Liver (tissue), 9 donors: ENCODE data around the gene TTC38. TPM values are rescaled to one million over a fixed set of nuclear protein-coding genes. Genes with fewer than 3 reads are reported as not detected.

Experiments
- DNase-seq: peaks from one replicate; pipeline ENCODE4 v3.0.0-alpha.2; 2017; ENCODE audit warnings: low spot score
- H3K27ac ChIP-seq, 2 donors: one replicate each; pipeline ENCODE4 v1.7.0; 2013; ENCODE audit warnings: inconsistent platforms in 2 of 2, low read length in 2 of 2, control low read depth in 1 of 2, low read depth in 1 of 2, mild to moderate bottlenecking in 1 of 2
- H3K27me3 ChIP-seq, 4 donors: one replicate each; pipeline versions ENCODE4 v1.6.1 to v1.7.0; 2013; ENCODE audit warnings: low read length in 3 of 4, inconsistent platforms in 1 of 4, mild to moderate bottlenecking in 1 of 4, moderate library complexity in 1 of 4; ENCODE audit not compliant: control insufficient read depth in 4 of 4, insufficient read depth in 4 of 4
- H3K36me3 ChIP-seq, 4 donors: one replicate each; pipeline versions ENCODE4 v1.6.1 to v1.7.0; 2013; ENCODE audit warnings: low read length in 3 of 4, mild to moderate bottlenecking in 3 of 4, low read depth in 1 of 4, moderate library complexity in 1 of 4; ENCODE audit not compliant: control insufficient read depth in 4 of 4, insufficient read depth in 3 of 4
- H3K4me1 ChIP-seq, 4 donors: one replicate each; pipeline versions ENCODE4 v1.6.1 to v1.7.0; 2013; ENCODE audit warnings: low read length in 3 of 4, mild to moderate bottlenecking in 3 of 4, moderate library complexity in 1 of 4; ENCODE audit not compliant: control insufficient read depth in 4 of 4, insufficient read depth in 4 of 4
- H3K4me3 ChIP-seq, 3 donors: one replicate each; pipeline versions ENCODE4 v1.6.1 to v1.7.0; 2013; ENCODE audit warnings: low read length in 3 of 3, control low read depth in 1 of 3, low read depth in 1 of 3, mild to moderate bottlenecking in 1 of 3
- H3K9ac ChIP-seq, 2 donors: one replicate each; pipeline ENCODE4 v1.7.0; 2013; ENCODE audit warnings: low read length in 2 of 2, mild to moderate bottlenecking in 2 of 2, moderate library complexity in 2 of 2, control low read depth in 1 of 2, low read depth in 1 of 2
- H3K9me3 ChIP-seq, 4 donors: one replicate each; pipeline versions ENCODE4 v1.6.1 to v1.7.0; 2013; ENCODE audit warnings: low read length in 3 of 4; ENCODE audit not compliant: control insufficient read depth in 4 of 4
- ATF3 ChIP-seq: IDR thresholded peaks from 2 replicates; pipeline ENCODE4 v1.6.1; 2016; ENCODE audit warnings: antibody characterized with exemption
- CTCF ChIP-seq: fragments of 150-350 bp; IDR thresholded peaks from 2 replicates; pipeline ENCODE4 v1.5.1; 2017; ENCODE audit warnings: improper control_type of control experiment, low read depth, low read length; ENCODE audit not compliant: missing input control
- EGR1 ChIP-seq, 2 donors: IDR thresholded peaks; 2 replicates each; pipeline ENCODE4 v1.6.1; 2016 to 2018; ENCODE audit warnings: antibody characterized with exemption in 2 of 2, low read depth in 2 of 2
- FOXA1 ChIP-seq: IDR thresholded peaks from 2 replicates; pipeline ENCODE4 v1.6.1; 2016; ENCODE audit warnings: antibody characterized with exemption
- FOXA2 ChIP-seq: IDR thresholded peaks from 2 replicates; pipeline ENCODE4 v1.6.1; 2016; ENCODE audit warnings: antibody characterized with exemption
- GABPA ChIP-seq, 2 donors: IDR thresholded peaks in 1 of 2; conservative IDR thresholded peaks in 1 of 2; 2 replicates each; pipeline ENCODE4 v1.6.1; 2016; ENCODE audit warnings: antibody characterized with exemption in 2 of 2, mild to moderate bottlenecking in 1 of 2, moderate library complexity in 1 of 2
- HNF4A ChIP-seq, 2 donors: conservative IDR thresholded peaks; 2 replicates each; pipeline ENCODE4 v1.6.1; 2016; ENCODE audit warnings: antibody characterized with exemption in 2 of 2, mild to moderate bottlenecking in 2 of 2
- HNF4G ChIP-seq: IDR thresholded peaks from 2 replicates; pipeline ENCODE4 v1.6.1; 2016; ENCODE audit warnings: antibody characterized with exemption
- JUND ChIP-seq, 2 donors: IDR thresholded peaks; 2 replicates each; pipeline ENCODE4 v1.6.1; 2016; ENCODE audit warnings: antibody characterized with exemption in 2 of 2
- NR2F2 ChIP-seq: IDR thresholded peaks from 2 replicates; pipeline ENCODE4 v1.6.1; 2016; ENCODE audit warnings: antibody characterized with exemption
- RAD21 ChIP-seq, 2 donors: IDR thresholded peaks; 2 replicates each; pipeline ENCODE4 v1.6.1; 2016; ENCODE audit warnings: antibody characterized with exemption in 2 of 2, mild to moderate bottlenecking in 2 of 2
- REST ChIP-seq: IDR thresholded peaks from 2 replicates; pipeline ENCODE4 v1.6.1; 2016; ENCODE audit warnings: antibody characterized with exemption, mild to moderate bottlenecking
- SP1 ChIP-seq: IDR thresholded peaks from 2 replicates; pipeline ENCODE4 v1.6.1; 2018; ENCODE audit warnings: antibody characterized with exemption, mild to moderate bottlenecking
- TAF1 ChIP-seq: conservative IDR thresholded peaks from 2 replicates; pipeline ENCODE4 v1.6.1; 2016; ENCODE audit warnings: antibody characterized with exemption, mild to moderate bottlenecking
- YY1 ChIP-seq: IDR thresholded peaks from 2 replicates; pipeline ENCODE4 v1.6.1; 2016; ENCODE audit warnings: antibody characterized with exemption, mild to moderate bottlenecking
- ZBTB33 ChIP-seq: IDR thresholded peaks from 2 replicates; pipeline ENCODE4 v1.6.1; 2016; ENCODE audit warnings: antibody characterized with exemption
- WGBS: extraction: QIAGEN DNeasy Blood & Tissue Kit; methylation state at CpG from one replicate; pipeline ENCODE4 v1.1.7; 2013; 5-methylcytosine and 5-hydroxymethylcytosine counted together
- polyA plus RNA-seq, 2 donors: library from polyadenylated mRNA; stranded (reverse) in 1 of 2; unstranded in 1 of 2; fragments of 200-250 nt in 1 of 2; fragments of >200 nt in 1 of 2; fragmentation: Nextera tagmentation in 1 of 2; extraction: Ambion mirVana in 1 of 2; gene quantifications; one replicate each; pipeline versions ENCODE4 v1.2.1 to v1.2.3, GENCODE V29; 2013 to 2015
- total RNA-seq, 2 donors: library from RNA; depleted of rRNA; stranded (reverse); fragments of >200 nt; gene quantifications; one replicate each; pipeline ENCODE4 v1.2.3, GENCODE V29; 2014
- donor health status: healthy.
- donor health status: healthy.
- donor health status: healthy.
- donor health status: healthy.
- donor health status: healthy.

Gene TTC38
- total and polyA plus RNA-seq, 4 donors: 63.9 to 389 (median 128) TPM

DNA sequence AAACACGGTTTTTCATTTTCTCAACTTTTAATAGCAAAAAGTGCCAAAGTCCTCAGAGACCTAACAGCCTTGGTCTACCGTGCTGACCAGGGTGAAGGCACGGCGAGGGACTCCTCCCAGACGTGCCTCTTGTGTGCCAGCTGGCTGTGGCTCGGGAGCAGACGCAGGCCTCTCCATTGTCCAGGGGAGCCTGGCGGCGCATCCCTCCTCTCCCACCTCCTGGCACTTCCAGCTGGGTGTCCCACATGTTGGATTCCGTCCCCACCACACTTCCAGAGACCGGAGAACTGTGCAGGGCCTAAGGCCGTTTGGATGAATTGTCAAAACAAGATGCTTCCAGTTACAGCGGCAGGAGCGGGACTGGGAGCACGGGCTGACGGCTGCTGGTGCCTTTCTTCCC, 29.3 kb upstream of the TTC38 start:
- Histone ChIP-seq H3K9ac (no peak overlapping the region), H3K36me3 (peaks cover 16 to 39% (median 36%) of the 10 kb centered on the region in 4 donors), H3K4me1 (peaks cover 4 to 18% (median 13%) of the 10 kb centered on the region in 4 donors), H3K4me3 (no peak overlapping the region), H3K27me3 (no peaks in the 10 kb centered on the region), H3K9me3 (no peaks in the 10 kb centered on the region), H3K27ac (no peak overlapping the region)
- 94% methylated on average over 16 of the region's 16 CpGs for WGBS
- no peak for DNase-seq
- TF ChIP-seq REST: no peak
- TF ChIP-seq GABPA (IDR thresholded peaks at IDR 0.05 in 1 of 2, conservative IDR thresholded peaks at IDR 0.05 in 1 of 2): no peak
- no peak for TF ChIP-seq NR2F2
- TF ChIP-seq SP1: no peak
- TF ChIP-seq YY1: no peak
- TF ChIP-seq HNF4A (conservative IDR thresholded peaks at IDR 0.05): no peak
- TF ChIP-seq ATF3: no peak
- no peak for TF ChIP-seq RAD21 (IDR thresholded peaks at IDR 0.05)
- no peak for TF ChIP-seq JUND (IDR thresholded peaks at IDR 0.05)

- Histone ChIP-seq H3K27me3 (no peaks in the 10 kb centered on the region), H3K27ac (no peak overlapping the region), H3K9ac (no peak overlapping the region), H3K4me1 (peaks cover 4 to 18% (median 13%) of the 10 kb centered on the region in 4 donors), H3K36me3 (peaks cover 13 to 39% (median 36%) of the 10 kb centered on the region in 4 donors), H3K9me3 (no peaks in the 10 kb centered on the region), H3K4me3 (no peak overlapping the region)
- no peak for DNase-seq
- TF ChIP-seq EGR1 (IDR thresholded peaks at IDR 0.05; ENCODE audit: low read depth in 2 of 2) (no peak), NR2F2 (no peak), HNF4A (conservative IDR thresholded peaks at IDR 0.05) (no peak), ATF3 (no peak), YY1 (no peak), HNF4G (no peak), FOXA2 (no peak), CTCF (no peak), REST (no peak), TAF1 (no peak), JUND (IDR thresholded peaks at IDR 0.05) (no peak), GABPA (IDR thresholded peaks at IDR 0.05 in 1 of 2, conservative IDR thresholded peaks at IDR 0.05 in 1 of 2) (no peak), ZBTB33 (no peak), FOXA1 (no peak)
- 84% methylated on average over 20 of the region's 20 CpGs for WGBS
Measured at GRCh38 chr22:46239261-46240048, 28.4 kb upstream of the TTC38 start.
